Heart right ventricle (tissue), 16 donors: Measurements from ENCODE around the gene HCFC2. TPM values are rescaled to one million over a fixed set of nuclear protein-coding genes. Genes with fewer than 3 reads are reported as not detected.
A peak's percentile ranks its signal among the peaks of the same experiment; 100 is the strongest.

Experiments used
- ATAC-seq, 8 donors: fragments of 200-7000 bp; cut with Tn5 transposase; one replicate each; pipeline ENCODE4 v1.9.1; 2020; ENCODE audit warnings: mild to moderate bottlenecking in 8 of 8, moderate library complexity in 8 of 8, moderate number of reproducible peaks in 1 of 8
- DNase-seq, 2 donors: peaks; one replicate each; pipeline ENCODE4 v3.0.0-alpha.2; 2020
- H3K27ac ChIP-seq, 10 donors: fragments of 200-600 bp; sonication (generic) in 2 of 10; one replicate each; pipeline versions ENCODE4 v1.5.0 to v1.8.0; 2020 to 2022; ENCODE audit warnings: mild to moderate bottlenecking in 3 of 10
- H3K27me3 ChIP-seq, 7 donors: fragments of 200-600 bp; one replicate each; pipeline ENCODE4 v1.8.0; 2021 to 2022; ENCODE audit warnings: mild to moderate bottlenecking in 2 of 7
- H3K36me3 ChIP-seq, 9 donors: fragments of 200-600 bp; sonication (generic) in 1 of 9; one replicate each; pipeline versions ENCODE4 v1.5.0 to v1.8.0; 2020 to 2022; ENCODE audit warnings: mild to moderate bottlenecking in 2 of 9
- H3K4me1 ChIP-seq, 9 donors: fragments of 200-600 bp; sonication (generic) in 1 of 9; one replicate each; pipeline versions ENCODE4 v1.5.0 to v1.8.0; 2020 to 2022; ENCODE audit warnings: mild to moderate bottlenecking in 4 of 9
- H3K4me3 ChIP-seq, 10 donors: fragments of 200-600 bp; sonication (generic) in 2 of 10; one replicate each; pipeline versions ENCODE4 v1.5.0 to v1.8.0; 2020 to 2022; ENCODE audit warnings: mild to moderate bottlenecking in 7 of 10, moderate library complexity in 2 of 10
- H3K9me3 ChIP-seq, 11 donors: fragments of 200-600 bp in 10 of 11; sonication (generic) in 2 of 11; one replicate each; pipeline versions ENCODE4 v1.5.0 to v1.8.0; 2013 to 2022; ENCODE audit warnings: mild to moderate bottlenecking in 2 of 11, control low read depth in 1 of 11, moderate library complexity in 1 of 11
- CTCF ChIP-seq, 9 donors: fragments of 200-600 bp; sonication (generic) in 2 of 9; IDR thresholded peaks; one replicate each; pipeline versions ENCODE4 v1.5.0 to v1.8.0; 2021 to 2022; ENCODE audit warnings: antibody characterized with exemption in 9 of 9, mild to moderate bottlenecking in 5 of 9, moderate library complexity in 1 of 9
- WGBS, 2 donors: extraction: QIAGEN DNeasy Blood & Tissue Kit; methylation state at CpG; one replicate each; pipeline ENCODE4 v1.1.7; 2013; ENCODE audit warnings: inconsistent platforms in 1 of 2; 5-methylcytosine and 5-hydroxymethylcytosine counted together
- intact Hi-C, 10 donors: fragments of 100-400 bp; cut with DNase I; formaldehyde crosslinking; loops; one replicate each; pipeline versions ENCODE4 v1.11.1 to v1.14.2; 2022
- polyA plus RNA-seq, 2 donors: library from polyadenylated mRNA; stranded (reverse); fragments of 200-250 nt; gene quantifications; one replicate each; pipeline ENCODE4 v1.2.3, GENCODE V29; 2013
- total RNA-seq, 10 donors: library from RNA; stranded (reverse); fragmentation: NEBNext Ultra II Directional in 3 of 10; extraction: Animal tissue kit (Norgen Biotek cat#: 25700) in 3 of 10; gene quantifications; one replicate each; pipeline versions ENCODE4 v1.2.1 to v1.2.4, GENCODE V29; 2021 to 2023
- donor health status: Arrhythmogenic right ventricular cardiomyopathy.
- donor health status: ischemic (EF 13 %, LVEDD 7.1; RV severe dilation, severe dysfunction).
- donor health status: healthy with polysubstance abuse.
- donor health status: DM: no; HTN: yes; CAD: no.
- donor health status: DM: no; HTN: no; CAD: no.
- donor health status: ischemic (EF 25% LVEDD 6.9; RV normal size, moderate dysfunction).
- donor health status: ischemic (EF 25% LVEDD 5.7; RV mildly dilated, moderate dysfunction).
- donor health status: healthy.
- donor health status: DM: yes; HTN: yes; CAD: no.
- donor health status: Ischemic cardiomyopathy.
- donor health status: ischemic (EF 35%, LVEDD 5.7; RV mildly dilated, moderate dysfunction).
- donor health status: nonischemic (EF 11% LVEDD 7.7; RV severe dilation, severe dysfunction).
- donor health status: DM: yes; HTN: yes; CAD: no.
- donor health status: PGD.
- donor health status: ischemic (EF 29% LVEDD 5.4; RV normal size, mild dysfunction).
- donor health status: nonischemic (EF 23%, LVEDD 6.1; RV moderate dilation, normal function).

Gene HCFC2
- total and polyA plus RNA-seq, 12 donors = 5.1 to 13.6 (median 11.2) TPM

- intact Hi-C loops = loop anchor here in 3 of 10 donors (5.0 to 10.0 kb wide), 2 partner anchors 50 to 58 kb away; no protein-coding TSS in a partner anchor
- H3K27ac ChIP-seq = no peak overlapping the region
- 75 to 85% methylated on average over 4 of the region's 4 CpGs for WGBS, 2 donors
Measured at GRCh38 chr12:104054681-104055346, 9.5 kb upstream of the HCFC2 start.

GRCh38 chr12:104055686-104056388 lies 8.5 kb upstream of the HCFC2 start:
- H3K36me3 ChIP-seq = no peaks in the 10 kb centered on the region
- 17 to 23% methylated on average over 5 of the region's 5 CpGs for WGBS, 2 donors
- no peak for TF ChIP-seq CTCF (IDR thresholded peaks at IDR 0.05)
- peaks cover 0 to 20% (median 8%) of the 10 kb centered on the region in 9 donors for H3K4me1 ChIP-seq
- ATAC-seq (peak; percentile 93 to 98 (median 96)), DNase-seq (peak; percentile 66 to 88)
- H3K27me3 ChIP-seq = peaks cover 0 to 9% (median 0%) of the 10 kb centered on the region in 7 donors
- intact Hi-C loops = loop anchor here in 3 of 10 donors (5.0 to 10.0 kb wide), 2 partner anchors 49 to 59 kb away; no protein-coding TSS in a partner anchor
- peaks cover 0 to 8% (median 0%) of the 10 kb centered on the region in 11 donors for H3K9me3 ChIP-seq
- peak overlapping the region in 5 of 10 donors; percentile 27 to 63 (median 54) for H3K27ac ChIP-seq
- H3K4me3 ChIP-seq = no peak overlapping the region

More at GRCh38 chr12:104054681-104055346, 9.5 kb upstream of the HCFC2 start:
- no peak for TF ChIP-seq CTCF (IDR thresholded peaks at IDR 0.05)
- Histone ChIP-seq H3K4me3 (no peak overlapping the region), H3K27me3 (peaks cover 0 to 18% (median 0%) of the 10 kb centered on the region in 7 donors), H3K36me3 (no peaks in the 10 kb centered on the region), H3K4me1 (peaks cover 0 to 25% (median 11%) of the 10 kb centered on the region in 9 donors), H3K9me3 (peaks cover 0 to 8% (median 0%) of the 10 kb centered on the region in 11 donors)
- ATAC-seq = no peak
- no peak for DNase-seq

- no peak for TF ChIP-seq CTCF (IDR thresholded peaks at IDR 0.05)
- H3K27ac ChIP-seq = peak overlapping the region in 3 of 10 donors; percentile 54 to 63 (median 62)
- intact Hi-C loops = loop anchor here in 3 of 10 donors (5.0 to 10.0 kb wide), 2 partner anchors 48 to 59 kb away; no protein-coding TSS in a partner anchor
- 51 to 67% methylated on average over 4 of the region's 4 CpGs for WGBS, 2 donors
- H3K27me3 ChIP-seq = peaks cover 0 to 3% (median 0%) of the 10 kb centered on the region in 7 donors
- peak in 5 of 8 donors; percentile 10 to 26 (median 15) for ATAC-seq
- DNase-seq = no peak
- no peak overlapping the region for H3K4me3 ChIP-seq
- H3K9me3 ChIP-seq = peaks cover 0 to 8% (median 0%) of the 10 kb centered on the region in 11 donors
- no peaks in the 10 kb centered on the region for H3K36me3 ChIP-seq
- H3K4me1 ChIP-seq = peaks cover 0 to 20% (median 8%) of the 10 kb centered on the region in 9 donors
Measured at GRCh38 chr12:104056419-104056972, 7.8 kb upstream of the HCFC2 start.

- ATAC-seq = no peak
Measured at GRCh38 chr12:104057771-104058197, 6.5 kb upstream of the HCFC2 start.

More at GRCh38 chr12:104057771-104058197, 6.5 kb upstream of the HCFC2 start:
- Histone ChIP-seq H3K36me3 (no peaks in the 10 kb centered on the region), H3K4me1 (peaks cover 0 to 20% (median 8%) of the 10 kb centered on the region in 9 donors), H3K27me3 (no peaks in the 10 kb centered on the region), H3K27ac (no peak overlapping the region), H3K9me3 (peaks cover 0 to 8% (median 0%) of the 10 kb centered on the region in 11 donors), H3K4me3 (no peak overlapping the region)
- TF ChIP-seq CTCF (IDR thresholded peaks at IDR 0.05) = peak in 8 of 9 donors; percentile 11 to 63 (median 54)
- intact Hi-C loops = loop anchor here in 3 of 10 donors (5.0 to 10.0 kb wide), 2 partner anchors 47 to 60 kb away; no protein-coding TSS in a partner anchor
- 8 to 40% methylated on average over 1 of the region's 1 CpG for WGBS, 2 donors
- no peak for DNase-seq
